Astrocyte (in vitro differentiated cells and primary cell): ENCODE results near the gene AMACR. TPM values are rescaled to one million over a fixed set of nuclear protein-coding genes. Genes with fewer than 3 reads are reported as not detected.

Experiments
- DNase-seq: peaks from one replicate; pipeline ENCODE4 v3.0.0-alpha.2; 2010; ENCODE audit warnings: low read depth
- FAIRE-seq: peaks from 2 replicates; lab custom pipeline; 2011; peaks lifted over from hg19 to GRCh38; lab: Jason Lieb, UNC
- H2AFZ ChIP-seq: 2 replicates; pipeline ENCODE4 v1.6.0; 2012; ENCODE audit warnings: low read depth, low read length, inconsistent platforms
- H3K27ac ChIP-seq: 2 replicates; pipeline ENCODE4 v1.5.1; 2011; ENCODE audit warnings: low read depth, low read length, inconsistent platforms
- H3K27me3 ChIP-seq: 2 replicates; pipeline ENCODE4 v1.6.0; 2011; ENCODE audit warnings: low read length, inconsistent platforms; ENCODE audit not compliant: insufficient read depth
- H3K36me3 ChIP-seq: 2 replicates; pipeline ENCODE4 v1.5.1; 2011; ENCODE audit warnings: low read length, inconsistent platforms; ENCODE audit not compliant: insufficient read depth
- H3K4me1 ChIP-seq: 2 replicates; pipeline ENCODE4 v1.5.1; 2011; ENCODE audit warnings: low read length, inconsistent platforms; ENCODE audit not compliant: insufficient read depth
- H3K4me2 ChIP-seq: 2 replicates; pipeline ENCODE4 v1.6.0; 2012; ENCODE audit warnings: low read length, inconsistent platforms
- H3K4me3 ChIP-seq: 2 replicates; pipeline ENCODE4 v1.5.1; 2011; ENCODE audit warnings: low read depth, mild to moderate bottlenecking, low read length, inconsistent platforms; ENCODE audit not compliant: insufficient read depth
- H3K79me2 ChIP-seq: 2 replicates; pipeline ENCODE4 v1.6.0; 2012; ENCODE audit warnings: mild to moderate bottlenecking, low read length, inconsistent platforms; ENCODE audit not compliant: insufficient read depth
- H3K9ac ChIP-seq: 2 replicates; pipeline ENCODE4 v1.6.0; 2012; ENCODE audit warnings: mild to moderate bottlenecking, low read length, inconsistent platforms
- H3K9me3 ChIP-seq: 2 replicates; pipeline ENCODE4 v1.5.1; 2012; ENCODE audit warnings: low read depth, mild to moderate bottlenecking, low read length, inconsistent platforms; ENCODE audit not compliant: insufficient read depth
- H4K20me1 ChIP-seq: 2 replicates; pipeline ENCODE4 v1.6.0; 2012; ENCODE audit warnings: low read length, inconsistent platforms; ENCODE audit not compliant: insufficient read depth
- H3K27ac Mint-ChIP-seq: one replicate; pipeline ENCODE4 v1.8.0; 2021; ENCODE audit warnings: mild to moderate bottlenecking, mixed read lengths; ENCODE audit not compliant: unreplicated experiment
- H3K27me3 Mint-ChIP-seq: one replicate; pipeline ENCODE4 v1.8.0; 2021; ENCODE audit warnings: low read depth, mixed read lengths; ENCODE audit not compliant: unreplicated experiment
- H3K36me3 Mint-ChIP-seq: one replicate; pipeline ENCODE4 v1.8.0; 2021; ENCODE audit warnings: low read depth, mixed read lengths; ENCODE audit not compliant: unreplicated experiment
- H3K4me1 Mint-ChIP-seq: one replicate; pipeline ENCODE4 v1.8.0; 2021; ENCODE audit warnings: low read depth, mixed read lengths; ENCODE audit not compliant: unreplicated experiment
- H3K4me3 Mint-ChIP-seq: one replicate; pipeline ENCODE4 v1.8.0; 2021; ENCODE audit warnings: mild to moderate bottlenecking, moderate library complexity, mixed read lengths; ENCODE audit not compliant: unreplicated experiment
- H3K9me3 Mint-ChIP-seq: one replicate; pipeline ENCODE4 v1.8.0; 2021; ENCODE audit warnings: mild to moderate bottlenecking, mixed read lengths; ENCODE audit not compliant: unreplicated experiment
- CTCF ChIP-seq: IDR thresholded peaks from 2 replicates; pipeline ENCODE4 v1.5.1; 2011; ENCODE audit warnings: low read depth, mild to moderate bottlenecking, inconsistent platforms, low read length, moderate library complexity; ENCODE audit not compliant: insufficient read depth
- EZH2 ChIP-seq: IDR thresholded peaks from 2 replicates; pipeline ENCODE4 v1.6.1; 2012; ENCODE audit warnings: mild to moderate bottlenecking, low read length, inconsistent platforms; ENCODE audit not compliant: insufficient read depth
- total RNA-seq: library from RNA; stranded (reverse); gene quantifications from 2 replicates; pipeline ENCODE4 v1.2.1, GENCODE V29; 2021

The AMACR gene
- total RNA-seq, 1 donor from 2014 or later, result 13.4 TPM

- no peak for FAIRE-seq
- Histone ChIP-seq H3K36me3 (no peaks in the 10 kb centered on the region), H4K20me1 (no peaks in the 10 kb centered on the region), H3K4me3 (no peak overlapping the region), H2AFZ (no peak overlapping the region), H3K27ac (no peak overlapping the region), H3K4me1 (peaks cover 14% of the 10 kb centered on the region), H3K27me3 (no peaks in the 10 kb centered on the region), H3K9ac (no peak overlapping the region), H3K9me3 (no peaks in the 10 kb centered on the region), H3K4me2 (no peak overlapping the region), H3K79me2 (peaks cover 11% of the 10 kb centered on the region)
- peaks cover 16% of the 10 kb centered on the region for H3K4me1 Mint-ChIP-seq
- no peak for DNase-seq
- H3K9me3 Mint-ChIP-seq, result no peaks in the 10 kb centered on the region
- peaks cover 8% of the 10 kb centered on the region for H3K36me3 Mint-ChIP-seq
- H3K27ac Mint-ChIP-seq, result no peak overlapping the region
- no peaks in the 10 kb centered on the region for H3K27me3 Mint-ChIP-seq
- TF ChIP-seq EZH2, result no peak
- TF ChIP-seq CTCF, result no peak
- no peak overlapping the region for H3K4me3 Mint-ChIP-seq
Observed at GRCh38 chr5:34005681-34006080, 2.2 kb downstream of the AMACR start.

- H3K9me3 ChIP-seq, result no peaks in the 10 kb centered on the region
- no peak overlapping the region for H3K4me3 ChIP-seq
- H3K27me3 ChIP-seq, result no peaks in the 10 kb centered on the region
- Mint-ChIP-seq H3K36me3 (peaks cover 8% of the 10 kb centered on the region), H3K4me3 (no peak overlapping the region), H3K4me1 (peaks cover 16% of the 10 kb centered on the region), H3K27me3 (no peaks in the 10 kb centered on the region), H3K27ac (no peak overlapping the region), H3K9me3 (no peaks in the 10 kb centered on the region)
- DNase-seq, result peak; percentile 23
- H3K36me3 ChIP-seq, result no peaks in the 10 kb centered on the region
- no peaks in the 10 kb centered on the region for H4K20me1 ChIP-seq
- no peak for FAIRE-seq
- no peak overlapping the region for H3K27ac ChIP-seq
- H3K4me2 ChIP-seq, result no peak overlapping the region
- TF ChIP-seq CTCF (no peak), EZH2 (no peak)
- no peak overlapping the region for H3K9ac ChIP-seq
- H2AFZ ChIP-seq, result no peak overlapping the region
- peaks cover 14% of the 10 kb centered on the region for H3K4me1 ChIP-seq
- peaks cover 11% of the 10 kb centered on the region for H3K79me2 ChIP-seq
Observed at GRCh38 chr5:34005211-34005610, 2.6 kb downstream of the AMACR start.

- Mint-ChIP-seq H3K4me1 (peaks cover 11% of the 10 kb centered on the region), H3K27me3 (no peaks in the 10 kb centered on the region), H3K9me3 (no peaks in the 10 kb centered on the region), H3K27ac (no peak overlapping the region), H3K36me3 (peaks cover 8% of the 10 kb centered on the region), H3K4me3 (no peak overlapping the region)
- Histone ChIP-seq H3K36me3 (no peaks in the 10 kb centered on the region), H3K9ac (no peak overlapping the region), H4K20me1 (no peaks in the 10 kb centered on the region), H3K4me3 (no peak overlapping the region), H3K9me3 (no peaks in the 10 kb centered on the region), H3K4me2 (no peak overlapping the region), H3K79me2 (peaks cover 11% of the 10 kb centered on the region), H2AFZ (no peak overlapping the region), H3K4me1 (peaks cover 14% of the 10 kb centered on the region), H3K27me3 (no peaks in the 10 kb centered on the region), H3K27ac (no peak overlapping the region)
- FAIRE-seq (no peak), DNase-seq (no peak)
- TF ChIP-seq EZH2, result no peak
Observed at GRCh38 chr5:34003941-34004340, 3.9 kb downstream of the AMACR start.
